Measurements from ENCODE around the gene IRF3. TPM values are rescaled to one million over a fixed set of nuclear protein-coding genes. Genes with fewer than 3 reads are reported as not detected.
A peak's percentile ranks its signal among the peaks of the same experiment; 100 is the strongest.

Gene IRF3
- polyA plus RNA-seq, 3 donors: 29.8 to 115 (median 41.1) TPM

- no peaks in the 10 kb centered on the region for H3K79me2 ChIP-seq (ENCODE audit: insufficient read depth, low read length)
- peaks cover 37% of the 10 kb centered on the region for H3K4me1 Mint-ChIP-seq
- H3K36me3 ChIP-seq (replicated peaks in 1 of 2; ENCODE audit: control insufficient read depth in 1 of 2, insufficient read depth in 2 of 2, low read length in 2 of 2): peaks cover 24 to 36% of the 10 kb centered on the region in 2 donors
- intact Hi-C loops (cut with micrococcal nuclease): no loop called here
- no peak overlapping the region for H3K4me2 ChIP-seq (replicated peaks; ENCODE audit: extremely low read depth, low read length, poor library complexity, severe bottlenecking)
- H3K27me3 Mint-ChIP-seq (ENCODE audit: low read depth in 3 of 3): peaks cover 44 to 46% (median 44%) of the 10 kb centered on the region in 3 donors
- H3K27ac Mint-ChIP-seq: peak overlapping the region in 1 of 7 donors; percentile 56
- no peak overlapping the region for H3K9ac ChIP-seq (ENCODE audit: insufficient read depth, low read length, poor library complexity, severe bottlenecking)
- no peak for TF ChIP-seq CTCF (IDR thresholded peaks at IDR 0.05)
- peak overlapping the region in 1 of 2 donors; percentile 28 for H3K4me3 Mint-ChIP-seq
- H2AFZ ChIP-seq (ENCODE audit: insufficient read depth, low read depth, low read length, poor library complexity, severe bottlenecking): no peak overlapping the region
- H3K4me1 ChIP-seq (ENCODE audit: control insufficient read depth in 1 of 2, insufficient read depth in 2 of 2, low read length in 2 of 2): peaks cover 29 to 34% of the 10 kb centered on the region in 2 donors
- WGBS (ENCODE audit: insufficient coverage): 58% methylated on average over 10 of the region's 26 CpGs
- H4K20me1 ChIP-seq (ENCODE audit: insufficient read depth, low read length): peaks cover 5% of the 10 kb centered on the region
- peaks cover 0 to 11% of the 10 kb centered on the region in 2 donors for H3K9me3 ChIP-seq (replicated peaks in 1 of 2; ENCODE audit: control insufficient read depth in 1 of 2, insufficient read depth in 1 of 2, low read length in 2 of 2)
- H3K9me3 Mint-ChIP-seq: peaks cover 0 to 14% (median 8%) of the 10 kb centered on the region in 7 donors
- peaks cover 56 to 64% of the 10 kb centered on the region in 2 donors for H3K36me3 Mint-ChIP-seq
- no peak overlapping the region for H3K4me3 ChIP-seq (replicated peaks in 1 of 3; ENCODE audit: low read depth in 2 of 3, low read length in 3 of 3)
- no peak overlapping the region for H3K27ac ChIP-seq (ENCODE audit: low read depth in 1 of 2, low read length in 2 of 2)
- DNase-seq: no peak
- peaks cover 17 to 38% of the 10 kb centered on the region in 2 donors for H3K27me3 ChIP-seq (ENCODE audit: control insufficient read depth in 2 of 2, insufficient read depth in 2 of 2, low read length in 2 of 2)
These were observed 22.1 kb upstream of the IRF3 start for GRCh38 chr19:49687566-49688316.

- no peak overlapping the region for H3K27ac ChIP-seq (ENCODE audit: low read depth in 1 of 2, low read length in 2 of 2)
- H3K79me2 ChIP-seq (ENCODE audit: insufficient read depth, low read length): no peaks in the 10 kb centered on the region
- H3K9me3 ChIP-seq (replicated peaks in 1 of 2; ENCODE audit: control insufficient read depth in 1 of 2, insufficient read depth in 1 of 2, low read length in 2 of 2): peaks cover 0 to 11% of the 10 kb centered on the region in 2 donors
- WGBS (ENCODE audit: insufficient coverage): 77% methylated on average over 7 of the region's 12 CpGs
- H3K27ac Mint-ChIP-seq: peak overlapping the region in 2 of 7 donors; percentile 54 to 59
- peaks cover 5% of the 10 kb centered on the region for H4K20me1 ChIP-seq (ENCODE audit: insufficient read depth, low read length)
- intact Hi-C loops (cut with micrococcal nuclease): no loop called here
- peaks cover 29 to 34% of the 10 kb centered on the region in 2 donors for H3K4me1 ChIP-seq (ENCODE audit: control insufficient read depth in 1 of 2, insufficient read depth in 2 of 2, low read length in 2 of 2)
- H3K36me3 ChIP-seq (replicated peaks in 1 of 2; ENCODE audit: control insufficient read depth in 1 of 2, insufficient read depth in 2 of 2, low read length in 2 of 2): peaks cover 28 to 42% of the 10 kb centered on the region in 2 donors
- no peak overlapping the region for H3K4me3 ChIP-seq (replicated peaks in 1 of 3; ENCODE audit: low read depth in 2 of 3, low read length in 3 of 3)
- H3K9ac ChIP-seq (ENCODE audit: insufficient read depth, low read length, poor library complexity, severe bottlenecking): no peak overlapping the region
- peaks cover 0 to 14% (median 8%) of the 10 kb centered on the region in 7 donors for H3K9me3 Mint-ChIP-seq
- TF ChIP-seq CTCF (IDR thresholded peaks at IDR 0.05): no peak
- peaks cover 32% of the 10 kb centered on the region for H3K4me1 Mint-ChIP-seq
- no peak overlapping the region for H3K4me2 ChIP-seq (replicated peaks; ENCODE audit: extremely low read depth, low read length, poor library complexity, severe bottlenecking)
- H3K36me3 Mint-ChIP-seq: peaks cover 61 to 70% of the 10 kb centered on the region in 2 donors
- no peak overlapping the region for H3K4me3 Mint-ChIP-seq
- peaks cover 17 to 33% of the 10 kb centered on the region in 2 donors for H3K27me3 ChIP-seq (ENCODE audit: control insufficient read depth in 2 of 2, insufficient read depth in 2 of 2, low read length in 2 of 2)
- peaks cover 38 to 40% (median 38%) of the 10 kb centered on the region in 3 donors for H3K27me3 Mint-ChIP-seq (ENCODE audit: low read depth in 3 of 3)
- no peak overlapping the region for H2AFZ ChIP-seq (ENCODE audit: insufficient read depth, low read depth, low read length, poor library complexity, severe bottlenecking)
- DNase-seq: no peak
These were observed 21.5 kb upstream of the IRF3 start for GRCh38 chr19:49687150-49687549.

Measured in CD14-positive monocyte (primary cell).